ENCODE measurements around the gene IL17RE. TPM values are rescaled to one million over a fixed set of nuclear protein-coding genes. Genes with fewer than 3 reads are reported as not detected.

Gene IL17RE
- polyA plus RNA-seq, 3 donors = 0.27 TPM; not detected in 2

DNA sequence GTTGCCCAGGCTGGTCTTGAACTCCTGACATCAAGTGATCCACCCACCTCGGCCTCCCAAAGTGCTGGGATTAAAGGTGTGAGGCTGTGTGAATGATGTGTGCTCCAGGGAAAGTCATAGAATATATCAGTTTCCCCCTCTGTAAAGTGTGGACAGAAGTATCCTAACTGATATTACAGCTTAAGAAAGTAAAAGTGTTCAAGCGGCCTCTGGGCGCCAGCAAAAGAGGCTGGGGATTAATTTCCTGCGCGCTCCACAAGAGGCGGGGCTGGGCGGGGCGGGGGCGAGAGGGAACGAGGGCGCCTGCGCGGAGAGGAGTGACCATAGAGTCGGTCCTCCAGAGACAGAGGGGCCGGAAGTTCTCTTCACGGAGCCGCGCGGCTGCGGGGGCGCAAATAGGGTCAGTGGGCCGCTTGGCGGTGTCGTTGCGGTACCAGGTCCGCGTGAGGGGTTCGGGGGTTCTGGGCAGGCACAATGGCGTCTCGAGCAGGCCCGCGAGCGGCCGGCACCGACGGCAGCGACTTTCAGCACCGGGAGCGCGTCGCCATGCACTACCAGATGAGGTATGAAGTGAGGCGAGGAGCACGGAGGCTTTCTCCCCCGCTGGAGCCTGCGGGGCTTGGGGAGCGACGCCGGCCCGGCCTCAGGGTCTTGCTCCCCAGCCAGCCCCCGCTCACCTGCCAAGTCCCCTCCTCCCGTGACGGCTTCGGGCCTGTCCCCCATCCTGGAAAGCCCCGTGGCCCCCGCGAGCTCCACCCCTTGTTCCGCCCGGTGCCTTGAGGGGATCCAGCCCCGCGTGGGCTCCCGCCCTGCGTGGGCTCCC lies 12.2 kb upstream of the IL17RE start, which contains the start of gene JAGN1:
TSS of gene JAGN1 (plus strand) at position 362 of the 823 bp plus-strand sequence. CDS start at position 475, 113 bp downstream.
- peaks cover 28% of the 10 kb centered on the region for H3K4me1 Mint-ChIP-seq
- intact Hi-C loops (cut with micrococcal nuclease) = no loop called here

More for the DNA sequence above, 12.2 kb upstream of the IL17RE start, which contains the start of gene JAGN1:
- Histone ChIP-seq H3K27me3 (ENCODE audit: control insufficient read depth in 2 of 2, insufficient read depth in 2 of 2, low read length in 2 of 2) (no peaks in the 10 kb centered on the region), H2AFZ (ENCODE audit: insufficient read depth, low read depth, low read length, poor library complexity, severe bottlenecking) (peak within 1 kb of the TSS; percentile 94), H4K20me1 (ENCODE audit: insufficient read depth, low read length) (peaks cover 8% of the 10 kb centered on the region), H3K27ac (ENCODE audit: low read depth in 1 of 2, low read length in 2 of 2) (peak within 1 kb of the TSS; percentile 89 to 99), H3K9ac (ENCODE audit: insufficient read depth, low read length, poor library complexity, severe bottlenecking) (peak within 1 kb of the TSS; percentile 98), H3K4me3 (replicated peaks in 1 of 3; ENCODE audit: low read depth in 2 of 3, low read length in 3 of 3) (peak within 1 kb of the TSS; percentile 62 to 99 (median 98)), H3K36me3 (replicated peaks in 1 of 2; ENCODE audit: control insufficient read depth in 1 of 2, insufficient read depth in 2 of 2, low read length in 2 of 2) (peaks cover 10 to 21% of the 10 kb centered on the region in 2 donors), H3K9me3 (replicated peaks in 1 of 2; ENCODE audit: control insufficient read depth in 1 of 2, insufficient read depth in 1 of 2, low read length in 2 of 2) (no peaks in the 10 kb centered on the region), H3K79me2 (ENCODE audit: insufficient read depth, low read length) (peaks cover 32% of the 10 kb centered on the region), H3K4me2 (replicated peaks; ENCODE audit: extremely low read depth, low read length, poor library complexity, severe bottlenecking) (peak within 1 kb of the TSS; percentile 87), H3K4me1 (ENCODE audit: control insufficient read depth in 1 of 2, insufficient read depth in 2 of 2, low read length in 2 of 2) (peaks cover 12 to 16% of the 10 kb centered on the region in 2 donors)
- WGBS (ENCODE audit: insufficient coverage) = under 1% methylated on average over 55 of the region's 62 CpGs
- peak; percentile 86 to 91 (median 88) for DNase-seq
- peak within 1 kb of the TSS; percentile 91 to 97 for H3K4me3 Mint-ChIP-seq
- H3K27ac Mint-ChIP-seq = peak within 1 kb of the TSS; percentile 94 to 98 (median 97)
- no peak for TF ChIP-seq CTCF (IDR thresholded peaks at IDR 0.05)
- peaks cover 0 to 2% (median 0%) of the 10 kb centered on the region in 3 donors for H3K27me3 Mint-ChIP-seq (ENCODE audit: low read depth in 3 of 3)
- H3K36me3 Mint-ChIP-seq = peaks cover 22 to 28% of the 10 kb centered on the region in 2 donors
- no peaks in the 10 kb centered on the region for H3K9me3 Mint-ChIP-seq
